GM18502 (cell line): ENCODE results near the gene PKP4.
"Not testable (repeated sequence)": the region's sequence is repeated elsewhere in the genome, so short reads cannot be mapped to it uniquely, and the experiment has no call there.

ENCODE experiments used
- ATAC-seq: cut with Tn5 transposase; IDR thresholded peaks from one replicate; pipeline ENCODE4 v1.9.1; 2021; ENCODE audit warnings: mild to moderate bottlenecking; ENCODE audit not compliant: unreplicated experiment, poor library complexity

The PKP4 gene, protein sequence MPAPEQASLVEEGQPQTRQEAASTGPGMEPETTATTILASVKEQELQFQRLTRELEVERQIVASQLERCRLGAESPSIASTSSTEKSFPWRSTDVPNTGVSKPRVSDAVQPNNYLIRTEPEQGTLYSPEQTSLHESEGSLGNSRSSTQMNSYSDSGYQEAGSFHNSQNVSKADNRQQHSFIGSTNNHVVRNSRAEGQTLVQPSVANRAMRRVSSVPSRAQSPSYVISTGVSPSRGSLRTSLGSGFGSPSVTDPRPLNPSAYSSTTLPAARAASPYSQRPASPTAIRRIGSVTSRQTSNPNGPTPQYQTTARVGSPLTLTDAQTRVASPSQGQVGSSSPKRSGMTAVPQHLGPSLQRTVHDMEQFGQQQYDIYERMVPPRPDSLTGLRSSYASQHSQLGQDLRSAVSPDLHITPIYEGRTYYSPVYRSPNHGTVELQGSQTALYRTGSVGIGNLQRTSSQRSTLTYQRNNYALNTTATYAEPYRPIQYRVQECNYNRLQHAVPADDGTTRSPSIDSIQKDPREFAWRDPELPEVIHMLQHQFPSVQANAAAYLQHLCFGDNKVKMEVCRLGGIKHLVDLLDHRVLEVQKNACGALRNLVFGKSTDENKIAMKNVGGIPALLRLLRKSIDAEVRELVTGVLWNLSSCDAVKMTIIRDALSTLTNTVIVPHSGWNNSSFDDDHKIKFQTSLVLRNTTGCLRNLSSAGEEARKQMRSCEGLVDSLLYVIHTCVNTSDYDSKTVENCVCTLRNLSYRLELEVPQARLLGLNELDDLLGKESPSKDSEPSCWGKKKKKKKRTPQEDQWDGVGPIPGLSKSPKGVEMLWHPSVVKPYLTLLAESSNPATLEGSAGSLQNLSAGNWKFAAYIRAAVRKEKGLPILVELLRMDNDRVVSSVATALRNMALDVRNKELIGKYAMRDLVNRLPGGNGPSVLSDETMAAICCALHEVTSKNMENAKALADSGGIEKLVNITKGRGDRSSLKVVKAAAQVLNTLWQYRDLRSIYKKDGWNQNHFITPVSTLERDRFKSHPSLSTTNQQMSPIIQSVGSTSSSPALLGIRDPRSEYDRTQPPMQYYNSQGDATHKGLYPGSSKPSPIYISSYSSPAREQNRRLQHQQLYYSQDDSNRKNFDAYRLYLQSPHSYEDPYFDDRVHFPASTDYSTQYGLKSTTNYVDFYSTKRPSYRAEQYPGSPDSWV

DNA sequence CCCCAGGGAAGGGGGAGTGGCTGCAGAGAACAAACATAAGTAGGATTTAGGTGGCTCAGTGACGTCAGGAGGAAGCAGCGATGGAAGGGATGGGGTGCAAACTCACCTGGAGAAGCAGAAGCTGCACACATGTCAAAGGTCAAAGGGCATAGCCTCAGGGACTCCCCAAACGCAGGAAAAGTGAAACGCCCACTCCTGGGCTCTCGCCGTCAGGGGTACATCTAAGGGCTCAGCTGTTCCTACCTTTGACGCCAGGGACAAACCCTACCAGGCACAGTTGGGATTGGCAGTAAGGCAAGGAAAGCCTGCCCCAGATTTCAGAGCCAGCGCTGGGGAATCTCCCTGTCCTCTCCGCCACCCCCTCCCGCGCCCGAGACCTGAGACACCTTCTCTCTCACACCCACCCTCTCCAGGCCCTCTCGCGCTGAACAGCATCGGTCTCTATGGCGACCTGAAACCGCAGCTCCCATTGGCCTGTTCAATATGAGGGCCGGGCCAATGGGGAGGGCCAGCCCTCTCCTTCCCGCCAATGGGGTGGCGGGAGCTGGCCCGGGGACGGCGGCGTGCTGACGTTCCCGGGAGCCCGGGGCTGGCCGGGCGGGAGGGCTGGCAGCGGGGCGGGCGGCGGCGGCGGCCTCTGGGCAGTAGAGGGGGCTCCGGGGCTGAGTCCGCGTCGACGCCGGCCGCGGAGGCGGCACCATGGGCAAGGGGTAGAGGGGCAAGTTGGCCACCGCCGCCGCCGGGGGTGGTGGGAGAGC, at the start of gene PKP4, which contains the start of gene CCDC148:
Gene PKP4, plus strand, starts transcription at position 644 of the 758 bp plus-strand sequence. CDS start 76,233 bp downstream, outside the sequence.
Gene CCDC148, minus strand, starts transcription at position 445 of the 758 bp plus-strand sequence. Its CDS starts 314 bp downstream, at position 131.
- ATAC-seq: peak; percentile 93

DNA sequence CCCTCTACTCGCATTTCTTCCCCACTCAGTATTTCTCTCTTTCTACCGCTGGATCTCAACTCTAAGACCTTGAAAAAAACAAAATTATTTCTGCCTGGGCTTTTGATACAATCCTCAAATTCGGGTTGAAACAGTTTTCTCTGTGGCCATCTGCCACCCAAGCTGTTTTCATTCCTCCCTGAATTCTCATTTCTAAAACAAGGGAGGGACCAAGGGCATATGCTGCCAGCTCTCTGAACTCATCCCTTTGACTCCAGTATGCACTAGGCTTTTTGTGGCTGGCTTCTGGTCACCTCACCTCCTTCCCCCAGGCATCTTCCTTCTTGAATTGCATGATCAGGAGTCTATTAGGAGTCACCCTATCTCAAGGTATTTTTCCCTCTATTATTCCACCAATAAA, 49.7 kb upstream of the PKP4 start:
- ATAC-seq: no peak

DNA sequence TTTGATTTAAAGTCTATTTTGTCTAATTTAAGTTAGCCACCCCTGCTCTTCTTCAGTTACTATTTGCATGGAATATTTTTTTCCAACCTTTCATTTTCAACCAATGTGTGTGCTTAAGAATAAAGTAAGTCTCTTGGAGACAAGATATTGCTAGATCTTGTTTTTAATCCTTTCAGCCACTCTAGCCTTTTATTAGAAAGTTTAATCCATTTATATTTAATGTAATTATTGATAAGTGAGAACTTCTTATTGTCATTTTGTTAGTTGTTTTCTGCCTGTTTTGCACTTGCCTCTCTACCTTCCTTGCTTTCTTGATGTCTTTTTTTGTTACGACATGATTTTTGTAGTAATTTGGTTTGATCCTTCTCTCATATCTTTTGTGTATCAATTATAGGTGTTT, 46.6 kb upstream of the PKP4 start:
- no peak for ATAC-seq

DNA sequence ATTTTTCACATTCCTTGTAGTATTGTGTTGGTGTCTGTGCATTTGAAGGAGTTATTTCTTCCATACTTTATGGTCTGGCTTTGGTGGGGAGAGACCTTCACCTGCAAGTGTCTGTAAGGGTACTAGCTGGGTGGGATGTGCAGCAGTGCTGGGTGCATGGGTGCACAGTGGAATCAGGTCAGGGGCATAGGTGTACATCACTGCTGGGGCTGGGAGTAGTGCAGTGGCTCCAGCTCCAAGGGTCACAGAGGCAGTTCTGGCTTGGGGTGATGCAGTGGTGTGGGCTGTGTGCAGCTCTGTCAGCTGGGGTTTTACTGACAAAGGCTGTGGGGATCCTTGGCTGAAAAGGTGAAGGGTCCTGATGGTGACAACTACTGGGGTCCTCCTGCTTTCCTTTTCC, 45.0 kb upstream of the PKP4 start:
- no peak for ATAC-seq

DNA sequence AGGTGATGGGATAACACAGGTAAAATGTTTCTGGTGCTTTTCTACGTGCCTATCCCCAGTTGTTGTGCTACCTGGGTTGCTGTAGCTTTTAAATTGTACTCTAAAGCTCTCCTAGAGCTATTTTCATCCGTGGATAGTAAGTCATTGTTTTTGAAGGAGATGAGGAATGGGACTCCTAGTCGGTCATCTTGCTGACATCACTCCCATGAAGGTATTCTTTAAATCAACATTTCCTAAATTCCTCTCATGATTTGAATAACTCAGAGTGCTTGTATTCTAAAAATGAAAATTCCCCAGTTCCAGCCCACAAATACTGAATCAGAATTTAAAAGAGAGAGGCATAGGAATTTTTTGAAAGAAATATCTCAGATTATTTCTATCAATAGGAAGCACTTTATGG, 44.5 kb upstream of the PKP4 start:
- ATAC-seq: no peak

DNA sequence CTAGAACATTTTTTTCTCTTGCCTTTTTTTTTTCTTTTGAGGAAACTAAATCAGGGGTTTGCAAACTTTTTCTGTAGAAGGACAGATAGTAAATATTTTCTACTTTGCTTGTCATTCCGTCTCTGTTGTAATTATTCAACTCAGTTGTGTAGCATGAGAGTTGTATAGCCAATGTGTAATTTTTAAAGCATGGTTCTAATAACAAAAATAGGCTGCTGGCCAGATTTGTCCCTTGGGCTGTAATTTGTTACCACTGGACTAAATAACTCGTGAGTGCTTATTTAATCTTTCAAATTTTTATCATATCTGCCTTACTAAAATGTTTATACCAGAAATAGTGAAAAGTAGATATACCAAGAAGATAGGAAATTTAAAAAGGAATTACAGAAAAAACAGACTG, 43.2 kb upstream of the PKP4 start:
- ATAC-seq: no peak

DNA sequence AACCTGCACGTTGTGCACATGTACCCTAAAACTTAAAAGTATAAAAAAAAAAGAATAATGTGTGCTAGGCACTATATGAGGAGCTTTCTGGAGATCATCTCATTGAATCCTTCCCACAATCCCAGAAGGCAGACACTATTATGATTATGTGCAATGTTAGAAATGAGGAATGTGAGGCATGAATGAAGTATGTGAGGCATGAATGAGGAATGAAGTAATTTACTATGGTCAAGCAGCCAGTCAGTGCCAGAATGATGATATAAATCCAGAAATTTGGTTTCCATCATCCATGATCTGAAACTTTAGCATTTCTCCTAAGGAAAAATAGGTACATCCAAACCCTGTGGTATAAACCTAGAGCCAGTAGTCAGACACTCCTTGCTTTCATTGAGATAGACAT, 42.2 kb upstream of the PKP4 start:
- ATAC-seq: no peak

DNA sequence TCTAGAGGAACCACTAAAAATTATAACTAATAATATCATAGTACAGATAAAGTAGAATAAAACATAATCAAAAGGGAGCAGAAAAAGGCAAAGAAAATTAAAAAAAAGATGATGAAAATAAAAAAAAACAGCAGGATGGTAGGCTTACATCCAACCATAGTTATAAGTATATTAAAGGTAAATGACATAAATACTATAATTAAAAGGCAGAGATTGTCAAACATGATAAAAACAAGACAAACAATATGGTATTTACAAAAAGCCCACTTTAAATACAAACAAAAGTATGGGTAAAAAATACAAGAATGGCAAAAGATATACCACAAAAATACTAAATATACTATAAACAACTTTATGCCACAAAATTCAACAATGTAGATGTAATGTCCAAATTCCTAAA, 24.6 kb upstream of the PKP4 start:
- no peak for ATAC-seq

DNA sequence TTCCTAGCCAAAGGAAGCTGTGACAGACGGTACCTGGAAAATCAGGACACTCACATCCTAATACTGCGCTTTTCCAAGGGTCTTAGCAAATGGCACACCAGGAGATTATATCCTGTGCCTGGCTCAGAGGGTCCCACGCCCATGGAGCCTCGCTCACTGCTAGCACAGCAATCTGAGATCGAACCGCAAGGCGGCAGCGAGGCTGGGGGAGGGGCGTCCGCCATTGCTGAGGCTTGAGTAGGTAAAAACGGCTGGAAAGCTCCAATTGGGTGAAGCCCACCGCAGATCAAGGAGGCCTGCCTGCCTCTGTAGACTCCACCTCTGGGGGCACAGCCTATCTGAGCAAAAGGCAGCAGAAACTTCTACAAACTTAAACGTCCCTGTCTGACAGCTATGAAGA, 23.0 kb upstream of the PKP4 start:
- ATAC-seq: not testable (repeated sequence)

DNA sequence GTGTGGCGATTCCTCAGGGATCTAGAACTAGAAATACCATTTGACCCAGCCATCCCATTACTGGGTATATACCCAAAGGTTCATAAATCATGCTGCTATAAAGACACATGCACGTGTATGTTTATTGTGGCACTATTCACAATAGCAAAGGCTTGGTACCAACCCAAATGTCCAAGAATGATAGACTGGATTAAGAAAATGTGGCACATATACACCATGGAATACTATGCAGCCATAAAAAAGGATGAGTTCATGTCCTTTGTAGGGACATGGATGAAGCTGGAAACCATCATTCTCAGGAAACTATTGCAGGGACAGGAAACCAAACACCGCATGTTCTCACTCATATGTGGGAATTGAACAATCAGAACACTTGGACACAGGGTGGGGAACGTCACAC, 17.7 kb upstream of the PKP4 start:
- ATAC-seq: not testable (repeated sequence)

DNA sequence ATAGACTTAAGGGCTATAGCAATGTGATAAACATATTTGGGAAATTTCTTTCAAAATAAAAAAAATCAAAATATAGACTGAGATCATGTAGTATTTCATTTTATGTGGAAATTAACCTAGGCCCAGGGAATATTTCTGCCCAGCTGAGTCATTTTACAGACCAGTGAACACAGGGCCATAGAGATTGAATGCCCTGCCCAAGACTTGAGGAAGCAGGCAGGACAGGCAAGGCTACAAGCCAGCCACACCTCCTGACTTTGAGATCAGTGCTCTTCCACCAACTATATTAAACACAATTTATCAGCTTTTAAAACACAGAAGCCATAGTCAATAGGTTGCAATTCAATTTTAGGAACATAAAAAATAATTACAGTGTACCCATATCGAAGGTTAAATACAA, 13.1 kb upstream of the PKP4 start:
- ATAC-seq: no peak

DNA sequence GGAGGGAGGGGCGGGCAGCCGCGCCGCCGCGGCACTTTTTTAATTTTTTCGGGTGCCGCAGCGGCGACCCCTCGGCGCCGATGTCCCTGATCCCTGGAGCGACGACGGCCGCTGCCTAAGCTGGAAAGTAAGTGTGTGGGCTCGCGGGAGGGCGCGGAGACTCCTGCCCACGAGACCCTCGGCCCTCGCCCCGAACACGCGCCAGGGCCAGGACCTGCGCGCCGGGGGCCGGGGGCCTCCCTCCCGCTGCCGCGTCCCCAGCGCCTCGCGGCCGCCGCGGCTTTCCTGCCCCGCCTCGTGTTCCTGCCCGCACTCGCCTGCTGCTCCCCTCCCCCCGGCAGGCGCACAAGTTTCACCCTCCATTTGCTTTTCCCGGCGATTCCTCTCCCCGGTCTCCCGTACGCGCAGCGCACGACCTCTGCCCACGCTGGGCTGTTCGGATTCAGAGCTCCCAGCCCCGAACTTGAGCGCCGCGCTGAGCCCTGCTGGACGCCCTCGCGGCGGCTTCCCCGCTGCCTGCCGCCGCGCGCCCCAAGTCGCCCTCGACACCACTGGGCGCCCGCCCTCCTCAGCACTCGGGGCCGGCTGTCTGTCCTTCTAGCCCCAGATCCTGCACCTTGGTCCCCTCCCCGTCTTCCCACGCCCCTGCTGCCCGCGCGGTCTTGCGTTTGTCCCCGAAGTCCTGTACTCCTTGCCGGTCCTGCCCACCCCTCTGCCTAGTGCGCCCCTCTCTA, 507 bp downstream of the PKP4 start:
- ATAC-seq: peak; percentile 34

DNA sequence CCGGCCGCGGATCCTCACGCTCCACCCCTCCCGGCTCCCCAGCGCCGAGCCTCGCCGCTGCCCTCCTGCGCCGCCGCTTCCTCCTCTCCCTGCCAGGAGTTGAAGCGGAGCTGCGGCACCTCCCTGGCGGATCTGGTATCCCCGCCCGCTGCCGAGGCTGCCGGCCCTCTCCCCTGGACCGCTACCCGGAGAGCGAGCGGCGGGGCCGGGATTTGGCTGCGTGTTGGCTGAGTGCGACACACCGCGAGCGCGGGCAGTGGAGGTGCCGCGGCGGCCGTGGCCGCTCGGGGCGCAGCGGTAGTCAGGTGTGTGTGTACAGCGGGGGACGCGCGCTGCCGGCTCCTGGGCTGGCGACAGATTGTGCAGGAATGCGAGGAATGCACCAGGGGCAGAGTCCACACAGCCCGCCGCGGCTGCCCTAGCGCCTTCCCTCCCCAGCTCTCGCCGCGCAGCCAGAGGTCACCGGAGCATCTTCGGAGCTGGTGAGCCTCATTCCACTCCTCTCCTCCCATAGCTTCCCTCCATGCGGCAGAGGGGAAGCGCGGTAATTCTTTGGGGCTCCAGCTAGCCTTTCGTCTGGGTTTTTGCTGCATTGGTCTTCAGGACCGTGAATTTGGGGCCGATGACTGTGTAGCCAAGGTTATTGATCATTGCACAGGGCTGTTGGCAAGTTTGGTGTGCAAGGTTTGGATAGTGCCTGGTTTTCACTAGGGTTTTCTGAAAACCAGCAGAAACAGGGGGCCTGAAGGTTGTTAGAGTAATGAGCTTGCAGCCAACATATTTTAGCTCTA, 1.3 kb downstream of the PKP4 start:
- peak; percentile 62 for ATAC-seq

DNA sequence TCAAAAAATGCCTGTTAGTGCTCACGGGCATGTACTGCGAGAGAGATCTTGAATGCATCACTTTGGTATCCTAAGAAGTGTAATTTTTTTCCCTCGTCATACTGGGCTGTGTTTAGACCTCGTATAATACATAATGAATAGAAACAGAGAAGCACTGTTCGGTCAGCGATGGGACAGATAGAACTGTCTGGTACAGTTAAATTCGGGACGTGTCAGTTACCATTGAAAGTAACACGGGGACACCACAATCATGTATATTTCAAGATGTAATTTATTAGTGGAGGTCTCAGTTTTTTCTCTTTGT, 1.8 kb downstream of the PKP4 start:
- no peak for ATAC-seq

DNA sequence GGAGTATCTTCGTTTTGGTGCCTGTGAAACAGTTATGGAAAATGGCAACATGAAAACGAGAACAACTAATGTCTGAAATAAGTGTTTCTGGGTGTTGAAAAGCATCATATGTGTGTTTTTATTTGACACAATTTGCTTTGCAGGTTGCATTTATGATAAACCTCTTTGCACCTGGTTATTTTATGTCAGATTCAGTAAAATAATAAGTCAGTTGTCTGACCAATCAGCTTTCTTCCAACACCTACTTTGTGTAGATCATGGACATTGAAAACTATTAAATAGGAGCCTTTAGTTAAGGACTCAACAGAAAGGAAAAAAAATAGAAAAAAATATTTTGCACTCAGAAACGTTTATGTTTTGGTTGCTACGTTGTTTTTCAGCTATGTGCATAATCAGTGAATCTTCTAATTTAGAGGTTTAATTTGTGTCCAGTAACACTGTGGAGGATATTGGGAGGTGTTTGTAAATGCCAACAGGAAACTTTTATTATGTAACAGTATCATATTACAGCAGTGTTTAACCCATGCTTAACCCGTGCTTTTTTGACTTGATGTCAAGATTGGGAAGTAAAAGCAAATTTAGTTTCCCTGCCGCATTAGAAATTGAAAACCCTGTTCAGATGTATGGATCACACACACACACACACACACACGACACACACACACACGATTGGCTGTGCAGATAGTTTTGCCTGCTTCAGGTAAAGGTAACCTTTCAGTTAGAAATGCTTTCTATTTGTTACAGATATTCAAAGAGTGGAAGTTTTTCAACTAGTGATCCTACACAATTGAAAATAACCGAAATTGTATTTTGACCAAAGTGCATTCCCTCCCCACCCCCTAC, 2.6 kb downstream of the PKP4 start:
- ATAC-seq: no peak

DNA sequence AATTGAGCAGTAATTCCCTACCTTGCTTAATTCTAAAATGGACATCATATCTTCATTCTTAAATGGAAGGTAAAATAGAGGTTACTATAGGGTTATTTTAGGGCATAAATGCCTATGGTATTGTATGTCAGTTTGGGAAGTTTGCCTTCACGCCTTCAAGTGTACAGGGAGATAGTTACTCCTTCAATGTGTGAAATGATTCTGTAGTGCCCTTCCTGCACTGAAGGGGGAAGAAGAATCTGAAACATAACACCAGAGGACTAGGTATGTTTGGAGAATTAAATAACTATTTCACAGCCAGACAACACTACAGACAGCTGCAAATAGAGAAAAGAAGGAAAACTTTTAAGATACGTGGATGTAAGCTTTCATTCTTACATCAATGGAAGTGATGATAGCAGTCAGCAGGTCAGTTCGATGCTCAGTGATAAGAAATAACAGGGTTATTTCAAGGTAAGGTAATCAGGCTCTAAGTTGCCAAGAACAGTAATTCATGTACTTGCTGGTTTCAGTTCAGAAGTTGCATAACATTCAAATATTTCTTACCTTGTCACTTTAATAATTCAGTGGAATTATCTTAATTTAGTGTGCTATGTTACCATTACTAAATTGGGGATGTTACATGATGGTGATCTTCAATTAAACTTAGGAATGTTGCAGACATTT, 4.0 kb downstream of the PKP4 start:
- no peak for ATAC-seq

DNA sequence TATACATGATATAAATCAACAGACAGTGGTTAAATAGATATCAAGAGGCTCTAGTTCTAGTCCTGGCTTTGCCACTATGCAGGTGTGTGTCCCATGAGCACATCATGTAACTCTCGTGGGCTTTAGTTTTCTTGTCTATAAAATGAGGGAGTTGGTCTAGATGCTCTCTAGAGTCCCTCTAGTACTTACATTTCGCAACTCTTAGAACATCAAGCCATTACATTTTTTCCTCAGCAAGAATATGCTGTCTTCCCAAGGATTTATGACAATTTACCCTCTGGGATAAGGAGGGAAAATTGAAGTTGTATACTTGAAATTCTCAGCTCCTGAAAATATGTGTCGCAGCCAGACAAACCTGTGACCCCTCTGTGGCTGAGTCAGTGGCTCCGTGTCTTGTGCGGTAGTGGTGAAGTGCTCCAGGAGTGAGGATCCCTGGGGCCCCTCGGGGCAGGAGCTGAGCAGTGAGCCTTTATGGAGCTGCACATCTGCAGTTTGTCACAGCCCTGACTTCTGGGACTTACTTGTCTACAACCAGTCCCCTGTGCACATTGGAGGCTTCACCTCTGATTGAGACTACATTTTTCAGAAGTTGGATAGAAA, 6.8 kb downstream of the PKP4 start:
- no peak for ATAC-seq
